Astrocyte (in vitro differentiated cells and primary cell): ENCODE measurements around the gene RMND5A. TPM values are rescaled to one million over a fixed set of nuclear protein-coding genes. Genes with fewer than 3 reads are reported as not detected.
"Not testable (repeated sequence)": the region's sequence is repeated elsewhere in the genome, so short reads cannot be mapped to it uniquely, and the experiment has no call there.

Experiments used
- DNase-seq: peaks from one replicate; pipeline ENCODE4 v3.0.0-alpha.2; 2010; ENCODE audit warnings: low read depth
- FAIRE-seq: peaks from 2 replicates; lab custom pipeline; 2011; peaks lifted over from hg19 to GRCh38; lab: Jason Lieb, UNC
- H2AFZ ChIP-seq: 2 replicates; pipeline ENCODE4 v1.6.0; 2012; ENCODE audit warnings: low read depth, low read length, inconsistent platforms
- H3K27ac ChIP-seq: 2 replicates; pipeline ENCODE4 v1.5.1; 2011; ENCODE audit warnings: low read depth, low read length, inconsistent platforms
- H3K27me3 ChIP-seq: 2 replicates; pipeline ENCODE4 v1.6.0; 2011; ENCODE audit warnings: low read length, inconsistent platforms; ENCODE audit not compliant: insufficient read depth
- H3K36me3 ChIP-seq: 2 replicates; pipeline ENCODE4 v1.5.1; 2011; ENCODE audit warnings: low read length, inconsistent platforms; ENCODE audit not compliant: insufficient read depth
- H3K4me1 ChIP-seq: 2 replicates; pipeline ENCODE4 v1.5.1; 2011; ENCODE audit warnings: low read length, inconsistent platforms; ENCODE audit not compliant: insufficient read depth
- H3K4me2 ChIP-seq: 2 replicates; pipeline ENCODE4 v1.6.0; 2012; ENCODE audit warnings: low read length, inconsistent platforms
- H3K4me3 ChIP-seq: 2 replicates; pipeline ENCODE4 v1.5.1; 2011; ENCODE audit warnings: low read depth, mild to moderate bottlenecking, low read length, inconsistent platforms; ENCODE audit not compliant: insufficient read depth
- H3K79me2 ChIP-seq: 2 replicates; pipeline ENCODE4 v1.6.0; 2012; ENCODE audit warnings: mild to moderate bottlenecking, low read length, inconsistent platforms; ENCODE audit not compliant: insufficient read depth
- H3K9ac ChIP-seq: 2 replicates; pipeline ENCODE4 v1.6.0; 2012; ENCODE audit warnings: mild to moderate bottlenecking, low read length, inconsistent platforms
- H3K9me3 ChIP-seq: 2 replicates; pipeline ENCODE4 v1.5.1; 2012; ENCODE audit warnings: low read depth, mild to moderate bottlenecking, low read length, inconsistent platforms; ENCODE audit not compliant: insufficient read depth
- H4K20me1 ChIP-seq: 2 replicates; pipeline ENCODE4 v1.6.0; 2012; ENCODE audit warnings: low read length, inconsistent platforms; ENCODE audit not compliant: insufficient read depth
- H3K27ac Mint-ChIP-seq: one replicate; pipeline ENCODE4 v1.8.0; 2021; ENCODE audit warnings: mild to moderate bottlenecking, mixed read lengths; ENCODE audit not compliant: unreplicated experiment
- H3K27me3 Mint-ChIP-seq: one replicate; pipeline ENCODE4 v1.8.0; 2021; ENCODE audit warnings: low read depth, mixed read lengths; ENCODE audit not compliant: unreplicated experiment
- H3K36me3 Mint-ChIP-seq: one replicate; pipeline ENCODE4 v1.8.0; 2021; ENCODE audit warnings: low read depth, mixed read lengths; ENCODE audit not compliant: unreplicated experiment
- H3K4me1 Mint-ChIP-seq: one replicate; pipeline ENCODE4 v1.8.0; 2021; ENCODE audit warnings: low read depth, mixed read lengths; ENCODE audit not compliant: unreplicated experiment
- H3K4me3 Mint-ChIP-seq: one replicate; pipeline ENCODE4 v1.8.0; 2021; ENCODE audit warnings: mild to moderate bottlenecking, moderate library complexity, mixed read lengths; ENCODE audit not compliant: unreplicated experiment
- H3K9me3 Mint-ChIP-seq: one replicate; pipeline ENCODE4 v1.8.0; 2021; ENCODE audit warnings: mild to moderate bottlenecking, mixed read lengths; ENCODE audit not compliant: unreplicated experiment
- EZH2 ChIP-seq: IDR thresholded peaks from 2 replicates; pipeline ENCODE4 v1.6.1; 2012; ENCODE audit warnings: mild to moderate bottlenecking, low read length, inconsistent platforms; ENCODE audit not compliant: insufficient read depth
- total RNA-seq: library from RNA; stranded (reverse); gene quantifications from 2 replicates; pipeline ENCODE4 v1.2.1, GENCODE V29; 2021
- TF ChIP-seq, protein P1 (sequence below): IDR thresholded peaks from 2 replicates; pipeline ENCODE4 v1.5.1; 2011; ENCODE audit warnings: low read depth, mild to moderate bottlenecking, inconsistent platforms, low read length, moderate library complexity; ENCODE audit not compliant: insufficient read depth

Gene RMND5A
- total RNA-seq, 1 donor from 2014 or later, result 33.6 TPM

DNA sequence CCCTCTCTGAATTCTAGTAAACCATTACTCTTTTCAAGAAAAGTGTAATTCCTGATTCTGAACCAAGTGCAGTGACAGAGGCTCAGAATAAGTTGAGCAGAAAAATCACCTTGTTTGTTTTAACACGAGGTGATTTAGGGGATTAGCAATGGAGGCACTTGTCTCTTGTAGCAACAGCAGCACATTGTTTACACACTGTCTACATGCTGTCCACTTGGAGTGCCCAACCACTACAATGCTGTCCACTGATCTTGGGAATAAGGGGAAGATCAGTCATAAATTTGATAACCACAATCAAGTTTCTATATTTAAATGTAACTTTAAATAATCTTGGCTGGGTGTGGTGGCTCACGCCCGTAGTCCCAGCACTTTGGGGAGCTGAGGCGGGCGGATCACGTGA, 13.9 kb upstream of the RMND5A start:
- no peaks in the 10 kb centered on the region for H3K9me3 ChIP-seq
- H3K79me2 ChIP-seq, result no peaks in the 10 kb centered on the region
- peaks cover 17% of the 10 kb centered on the region for H3K4me1 ChIP-seq
- no peak overlapping the region for H3K27ac Mint-ChIP-seq
- H3K27ac ChIP-seq, result no peak overlapping the region
- DNase-seq (no peak), FAIRE-seq (no peak)
- H2AFZ ChIP-seq, result no peak overlapping the region
- H3K4me3 ChIP-seq, result no peak overlapping the region
- no peaks in the 10 kb centered on the region for H4K20me1 ChIP-seq
- H3K4me2 ChIP-seq, result no peak overlapping the region
- no peaks in the 10 kb centered on the region for H3K27me3 Mint-ChIP-seq
- no peak overlapping the region for H3K9ac ChIP-seq
- H3K27me3 ChIP-seq, result no peaks in the 10 kb centered on the region
- peaks cover 11% of the 10 kb centered on the region for H3K4me1 Mint-ChIP-seq
- TF ChIP-seq, protein P1, sequence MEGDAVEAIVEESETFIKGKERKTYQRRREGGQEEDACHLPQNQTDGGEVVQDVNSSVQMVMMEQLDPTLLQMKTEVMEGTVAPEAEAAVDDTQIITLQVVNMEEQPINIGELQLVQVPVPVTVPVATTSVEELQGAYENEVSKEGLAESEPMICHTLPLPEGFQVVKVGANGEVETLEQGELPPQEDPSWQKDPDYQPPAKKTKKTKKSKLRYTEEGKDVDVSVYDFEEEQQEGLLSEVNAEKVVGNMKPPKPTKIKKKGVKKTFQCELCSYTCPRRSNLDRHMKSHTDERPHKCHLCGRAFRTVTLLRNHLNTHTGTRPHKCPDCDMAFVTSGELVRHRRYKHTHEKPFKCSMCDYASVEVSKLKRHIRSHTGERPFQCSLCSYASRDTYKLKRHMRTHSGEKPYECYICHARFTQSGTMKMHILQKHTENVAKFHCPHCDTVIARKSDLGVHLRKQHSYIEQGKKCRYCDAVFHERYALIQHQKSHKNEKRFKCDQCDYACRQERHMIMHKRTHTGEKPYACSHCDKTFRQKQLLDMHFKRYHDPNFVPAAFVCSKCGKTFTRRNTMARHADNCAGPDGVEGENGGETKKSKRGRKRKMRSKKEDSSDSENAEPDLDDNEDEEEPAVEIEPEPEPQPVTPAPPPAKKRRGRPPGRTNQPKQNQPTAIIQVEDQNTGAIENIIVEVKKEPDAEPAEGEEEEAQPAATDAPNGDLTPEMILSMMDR, result no peak
- TF ChIP-seq EZH2, result no peak
- no peak overlapping the region for H3K4me3 Mint-ChIP-seq
- H3K36me3 Mint-ChIP-seq, result no peaks in the 10 kb centered on the region
- peaks cover 7% of the 10 kb centered on the region for H3K9me3 Mint-ChIP-seq
- H3K36me3 ChIP-seq, result no peaks in the 10 kb centered on the region

DNA sequence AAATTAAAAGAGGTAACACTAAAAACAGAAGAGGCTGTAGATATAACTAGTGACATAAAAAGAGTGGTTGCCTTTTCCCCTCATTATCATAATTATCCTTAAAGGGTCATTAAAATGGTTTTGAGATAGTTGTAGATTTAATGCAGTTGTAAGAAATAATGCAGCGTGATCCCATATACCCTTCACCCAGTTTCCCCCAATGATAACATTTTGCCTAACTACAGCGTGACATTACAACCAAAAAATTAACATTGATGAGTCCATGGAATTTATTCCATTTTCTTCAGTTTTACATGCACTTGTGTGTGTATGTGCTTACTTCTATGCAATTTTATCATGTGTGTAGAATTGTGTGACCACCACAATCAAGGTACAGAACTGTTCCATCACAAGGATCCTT, 13.2 kb upstream of the RMND5A start:
- TF ChIP-seq, protein P1, result no peak
- TF ChIP-seq EZH2, result no peak
- no peak overlapping the region for H3K9ac ChIP-seq
- no peak overlapping the region for H3K4me3 Mint-ChIP-seq
- peaks cover 7% of the 10 kb centered on the region for H3K9me3 Mint-ChIP-seq
- H4K20me1 ChIP-seq, result no peaks in the 10 kb centered on the region
- H2AFZ ChIP-seq, result no peak overlapping the region
- no peaks in the 10 kb centered on the region for H3K36me3 Mint-ChIP-seq
- no peak overlapping the region for H3K27ac ChIP-seq
- DNase-seq (no peak), FAIRE-seq (no peak)
- no peak overlapping the region for H3K27ac Mint-ChIP-seq
- H3K9me3 ChIP-seq, result no peaks in the 10 kb centered on the region
- peaks cover 11% of the 10 kb centered on the region for H3K4me1 Mint-ChIP-seq
- H3K4me3 ChIP-seq, result no peak overlapping the region
- H3K4me1 ChIP-seq, result peaks cover 17% of the 10 kb centered on the region
- H3K79me2 ChIP-seq, result no peaks in the 10 kb centered on the region
- H3K36me3 ChIP-seq, result no peaks in the 10 kb centered on the region
- H3K4me2 ChIP-seq, result no peak overlapping the region
- no peaks in the 10 kb centered on the region for H3K27me3 Mint-ChIP-seq
- H3K27me3 ChIP-seq, result no peaks in the 10 kb centered on the region

DNA sequence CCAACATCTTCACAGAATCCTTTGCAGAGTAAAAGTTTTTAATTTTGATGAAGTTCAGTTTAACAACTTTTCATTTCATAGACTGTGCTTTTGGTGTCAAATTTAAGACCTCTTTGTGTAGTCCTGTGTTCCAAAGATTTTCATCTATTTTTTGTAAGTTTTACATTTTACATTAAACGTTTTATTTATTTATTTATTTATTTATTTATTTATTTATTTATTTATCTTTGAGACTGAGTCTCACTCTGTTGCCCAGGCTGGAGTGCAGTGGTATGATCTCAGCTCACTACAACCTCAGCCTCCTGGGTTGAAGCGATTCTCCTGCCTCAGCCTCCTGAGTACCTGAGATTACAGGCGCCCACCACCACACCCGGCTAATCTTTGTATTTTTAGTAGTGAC, 12.0 kb upstream of the RMND5A start:
- not testable (repeated sequence) for H3K4me3 ChIP-seq, FAIRE-seq

DNA sequence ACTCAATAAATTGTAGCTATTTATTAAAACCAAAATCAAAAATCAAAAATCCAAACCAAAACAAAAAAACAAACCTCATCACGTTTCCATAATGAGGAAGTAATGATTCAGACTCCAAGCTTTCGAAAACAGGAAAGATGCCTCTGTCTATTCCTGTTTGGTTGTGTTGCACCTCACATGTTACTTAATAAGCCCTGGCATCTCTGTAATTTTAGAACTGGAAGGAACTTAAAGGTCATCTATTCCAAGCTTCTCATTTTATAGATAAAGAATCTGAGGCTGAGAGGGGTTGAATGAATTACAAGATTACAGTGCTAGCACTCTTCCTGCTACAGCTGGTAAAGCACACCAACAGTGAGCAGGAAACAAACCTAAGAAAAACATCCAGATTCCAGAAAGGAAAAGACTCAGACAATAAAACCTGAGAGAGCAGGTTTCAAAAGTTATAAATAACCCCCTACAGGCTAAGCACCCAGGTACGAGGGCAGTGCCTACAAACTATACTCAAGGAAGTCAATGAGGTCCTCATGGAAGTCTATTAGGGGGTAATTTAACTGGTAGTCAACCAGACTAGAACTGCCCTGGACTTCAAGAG, 5.4 kb upstream of the RMND5A start:
- H3K4me3 Mint-ChIP-seq, H3K27ac Mint-ChIP-seq, H2AFZ ChIP-seq, H3K9me3 ChIP-seq, H3K9me3 Mint-ChIP-seq, H4K20me1 ChIP-seq, H3K36me3 ChIP-seq, H3K4me1 Mint-ChIP-seq, FAIRE-seq, H3K9ac ChIP-seq, DNase-seq, H3K4me3 ChIP-seq, H3K27me3 ChIP-seq, H3K36me3 Mint-ChIP-seq, H3K4me2 ChIP-seq, H3K27ac ChIP-seq, H3K27me3 Mint-ChIP-seq, H3K4me1 ChIP-seq, H3K79me2 ChIP-seq: not testable (repeated sequence)

More for the DNA sequence above, 12.0 kb upstream of the RMND5A start:
- H3K27ac Mint-ChIP-seq, H4K20me1 ChIP-seq, H3K36me3 Mint-ChIP-seq, H3K27me3 ChIP-seq, H3K79me2 ChIP-seq, H3K36me3 ChIP-seq, H3K27ac ChIP-seq, H3K4me3 Mint-ChIP-seq, H3K9ac ChIP-seq, DNase-seq, H2AFZ ChIP-seq, H3K9me3 ChIP-seq, H3K9me3 Mint-ChIP-seq, H3K27me3 Mint-ChIP-seq, H3K4me2 ChIP-seq: not testable (repeated sequence)
- H3K4me1 ChIP-seq, result peaks cover 17% of the 10 kb centered on the region
- peaks cover 11% of the 10 kb centered on the region for H3K4me1 Mint-ChIP-seq

DNA sequence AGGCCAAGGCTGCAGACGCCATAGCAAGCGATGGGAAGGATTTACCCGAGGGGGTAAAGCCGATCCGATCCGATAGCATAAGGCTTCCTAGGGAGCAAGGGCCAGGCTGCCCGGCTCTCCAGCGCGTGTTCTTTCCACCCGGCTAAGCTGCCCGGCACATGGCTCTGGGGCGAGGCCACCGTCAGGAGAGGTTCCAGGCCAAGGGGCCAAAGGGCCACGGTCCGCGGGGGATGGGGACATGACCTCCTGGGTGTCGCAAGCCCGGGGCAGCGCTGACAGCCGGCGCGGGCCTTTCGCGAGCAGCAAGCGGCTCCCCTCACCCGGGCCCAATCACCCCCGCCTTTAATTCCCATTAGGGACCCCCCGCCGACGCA, 841 bp upstream of the RMND5A start:
- H4K20me1 ChIP-seq, H3K9me3 ChIP-seq, H3K4me1 ChIP-seq, H3K27me3 Mint-ChIP-seq, H3K27ac Mint-ChIP-seq, H3K36me3 Mint-ChIP-seq, H3K27me3 ChIP-seq, H3K36me3 ChIP-seq, H3K9me3 Mint-ChIP-seq, H3K4me1 Mint-ChIP-seq, H3K79me2 ChIP-seq, H3K4me3 Mint-ChIP-seq, DNase-seq, FAIRE-seq: not testable (repeated sequence)
- Histone ChIP-seq H2AFZ (peak overlapping the region; percentile 41), H3K27ac (peak overlapping the region; percentile 70), H3K4me2 (peak overlapping the region; percentile 50), H3K4me3 (peak overlapping the region; percentile 57), H3K9ac (peak overlapping the region; percentile 78)
